B cell (primary cell): ENCODE data around the gene ABHD3.

ENCODE experiments used
- CTCF ChIP-seq: fragments of 200-600 bp; IDR thresholded peaks from one replicate; pipeline ENCODE4 v1.8.0; 2022; ENCODE audit warnings: antibody characterized with exemption, mild to moderate bottlenecking
- EZH2 ChIP-seq: IDR thresholded peaks from 2 replicates; pipeline ENCODE4 v1.6.1; 2012; ENCODE audit warnings: borderline replicate concordance, low read depth, mild to moderate bottlenecking, moderate library complexity, low read length; ENCODE audit not compliant: insufficient read depth, poor library complexity, severe bottlenecking

- TF ChIP-seq CTCF = no peak
- TF ChIP-seq EZH2 = no peak
Measured at GRCh38 chr18:21653361-21653760, 51.2 kb downstream of the ABHD3 start.
